HG02973 (cell line): ENCODE data around the gene MYRFL.

Experiments
- ATAC-seq: cut with Tn5 transposase; IDR thresholded peaks from one replicate; pipeline ENCODE4 v1.9.1; 2021; ENCODE audit warnings: moderate library complexity; ENCODE audit not compliant: unreplicated experiment

Gene MYRFL

GRCh38 chr12:69894800-69895383 lies 69.9 kb downstream of the MYRFL start:
- ATAC-seq = no peak

- ATAC-seq = no peak
These were observed 71.8 kb downstream of the MYRFL start for GRCh38 chr12:69896653-69897381.

- ATAC-seq = no peak
These were observed 72.7 kb downstream of the MYRFL start for GRCh38 chr12:69897744-69898143.

- ATAC-seq = no peak
These were observed 73.2 kb downstream of the MYRFL start for GRCh38 chr12:69898236-69898635.

- ATAC-seq = peak; percentile 76
These were observed 75.7 kb downstream of the MYRFL start for GRCh38 chr12:69900720-69901131.

GRCh38 chr12:69901221-69901905 lies 76.3 kb downstream of the MYRFL start:
- no peak for ATAC-seq

- no peak for ATAC-seq
These were observed 78.5 kb downstream of the MYRFL start for GRCh38 chr12:69903548-69903947.

GRCh38 chr12:69904777-69905176 lies 79.8 kb downstream of the MYRFL start:
- no peak for ATAC-seq

- ATAC-seq = no peak
These were observed 80.8 kb downstream of the MYRFL start for GRCh38 chr12:69905801-69906200.

- ATAC-seq = peak; percentile 84
These were observed 81.6 kb downstream of the MYRFL start for GRCh38 chr12:69906411-69907216.

GRCh38 chr12:69908203-69908602 lies 83.2 kb downstream of the MYRFL start:
- ATAC-seq = no peak

GRCh38 chr12:69910694-69911093 lies 85.7 kb downstream of the MYRFL start:
- ATAC-seq = no peak

GRCh38 chr12:69913526-69913925 lies 88.5 kb downstream of the MYRFL start:
- ATAC-seq = no peak

GRCh38 chr12:69915964-69916363 lies 90.9 kb downstream of the MYRFL start:
- no peak for ATAC-seq

GRCh38 chr12:69916544-69917235 lies 91.7 kb downstream of the MYRFL start:
- ATAC-seq = no peak

- ATAC-seq = no peak
These were observed 93.3 kb downstream of the MYRFL start for GRCh38 chr12:69918287-69918686.

- ATAC-seq = no peak
These were observed 94.5 kb downstream of the MYRFL start for GRCh38 chr12:69919495-69919894.

GRCh38 chr12:69921831-69922230 lies 96.8 kb downstream of the MYRFL start:
- no peak for ATAC-seq

- ATAC-seq = peak; percentile 58
These were observed 98.0 kb downstream of the MYRFL start for GRCh38 chr12:69922999-69923398.

- no peak for ATAC-seq
These were observed 100.3 kb downstream of the MYRFL start for GRCh38 chr12:69925291-69925690.

GRCh38 chr12:69927164-69927563 lies 102.1 kb downstream of the MYRFL start:
- no peak for ATAC-seq
